HG03575 (cell line): ENCODE measurements around the gene UBR3.

Experiments
- ATAC-seq: cut with Tn5 transposase; IDR thresholded peaks from one replicate; pipeline ENCODE4 v1.9.1; 2021; ENCODE audit not compliant: unreplicated experiment, insufficient number of reproducible peaks, low FRiP score; ENCODE audit errors: extremely low read depth

UBR3 gene

GRCh38 chr2:170019060-170019805 lies 192.0 kb downstream of the UBR3 start:
- no peak for ATAC-seq

- no peak for ATAC-seq
Observed at GRCh38 chr2:170020777-170021176, 193.5 kb downstream of the UBR3 start.

GRCh38 chr2:170022692-170023091 lies 195.4 kb downstream of the UBR3 start:
- no peak for ATAC-seq

GRCh38 chr2:170024721-170025120 lies 197.5 kb downstream of the UBR3 start:
- ATAC-seq: no peak

- ATAC-seq: no peak
Observed at GRCh38 chr2:170025223-170025622, 198.0 kb downstream of the UBR3 start.

- ATAC-seq: no peak
Observed at GRCh38 chr2:170026361-170026760, 199.1 kb downstream of the UBR3 start.

- ATAC-seq: no peak
Observed at GRCh38 chr2:170029551-170029950, 202.3 kb downstream of the UBR3 start.

- ATAC-seq: no peak
Observed at GRCh38 chr2:170030040-170030439, 202.8 kb downstream of the UBR3 start.

- no peak for ATAC-seq
Observed at GRCh38 chr2:170031288-170031687, 204.0 kb downstream of the UBR3 start.

- no peak for ATAC-seq
Observed at GRCh38 chr2:170034596-170034995, 207.3 kb downstream of the UBR3 start.

GRCh38 chr2:170038734-170039133 lies 211.5 kb downstream of the UBR3 start:
- ATAC-seq: no peak

- no peak for ATAC-seq
Observed at GRCh38 chr2:170039401-170040172, 212.3 kb downstream of the UBR3 start.

GRCh38 chr2:170044751-170045478 lies 217.7 kb downstream of the UBR3 start:
- ATAC-seq: no peak

- ATAC-seq: no peak
Observed at GRCh38 chr2:170047331-170048065, 220.2 kb downstream of the UBR3 start.

GRCh38 chr2:170052151-170052550 lies 224.9 kb downstream of the UBR3 start:
- ATAC-seq: no peak

GRCh38 chr2:170054997-170055396 lies 227.7 kb downstream of the UBR3 start:
- ATAC-seq: no peak

- no peak for ATAC-seq
Observed at GRCh38 chr2:170056900-170057299, 229.6 kb downstream of the UBR3 start.

GRCh38 chr2:170063456-170064235 lies 236.4 kb downstream of the UBR3 start:
- no peak for ATAC-seq
